Testis (tissue), 2 donors: ENCODE data around the gene PACSIN1.

ENCODE experiments used
- POLR2A ChIP-seq: fragments of 450-650 bp; IDR thresholded peaks from one replicate; pipeline ENCODE4 v1.6.1; 2017; ENCODE audit warnings: antibody characterized with exemption, mild to moderate bottlenecking, moderate library complexity
- TF ChIP-seq, protein P1 (sequence below), 3 experiments: fragments of 450-650 bp in 2 of 3; fragments of 200-600 bp in 1 of 3; sonication (generic) in 1 of 3; IDR thresholded peaks; one replicate each; pipeline ENCODE4 v1.5.1; 2016 to 2019; ENCODE audit warnings: antibody characterized with exemption in 3 of 3, mild to moderate bottlenecking in 2 of 3, moderate library complexity in 1 of 3

DNA sequence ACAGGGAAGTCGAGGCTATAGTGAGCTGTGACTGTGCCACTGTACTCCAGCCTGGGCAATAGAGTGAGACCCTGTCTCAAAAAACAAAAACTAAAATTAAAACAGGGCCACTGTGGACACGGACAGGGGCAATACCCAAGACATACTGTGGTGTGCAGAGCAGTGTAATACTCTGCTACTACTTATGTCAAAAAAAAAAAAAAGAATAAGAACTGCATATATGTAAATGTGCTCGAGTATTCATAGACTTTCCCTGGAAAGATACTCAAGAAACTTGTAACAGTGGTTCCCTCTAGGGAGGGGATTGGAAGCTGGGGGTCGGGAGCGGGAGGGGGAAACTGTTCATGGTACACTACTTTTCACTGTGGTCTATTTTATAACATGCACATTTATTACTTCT is 74.3 kb downstream of the PACSIN1 start:
- TF ChIP-seq, protein P1, sequence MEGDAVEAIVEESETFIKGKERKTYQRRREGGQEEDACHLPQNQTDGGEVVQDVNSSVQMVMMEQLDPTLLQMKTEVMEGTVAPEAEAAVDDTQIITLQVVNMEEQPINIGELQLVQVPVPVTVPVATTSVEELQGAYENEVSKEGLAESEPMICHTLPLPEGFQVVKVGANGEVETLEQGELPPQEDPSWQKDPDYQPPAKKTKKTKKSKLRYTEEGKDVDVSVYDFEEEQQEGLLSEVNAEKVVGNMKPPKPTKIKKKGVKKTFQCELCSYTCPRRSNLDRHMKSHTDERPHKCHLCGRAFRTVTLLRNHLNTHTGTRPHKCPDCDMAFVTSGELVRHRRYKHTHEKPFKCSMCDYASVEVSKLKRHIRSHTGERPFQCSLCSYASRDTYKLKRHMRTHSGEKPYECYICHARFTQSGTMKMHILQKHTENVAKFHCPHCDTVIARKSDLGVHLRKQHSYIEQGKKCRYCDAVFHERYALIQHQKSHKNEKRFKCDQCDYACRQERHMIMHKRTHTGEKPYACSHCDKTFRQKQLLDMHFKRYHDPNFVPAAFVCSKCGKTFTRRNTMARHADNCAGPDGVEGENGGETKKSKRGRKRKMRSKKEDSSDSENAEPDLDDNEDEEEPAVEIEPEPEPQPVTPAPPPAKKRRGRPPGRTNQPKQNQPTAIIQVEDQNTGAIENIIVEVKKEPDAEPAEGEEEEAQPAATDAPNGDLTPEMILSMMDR (IDR thresholded peaks at IDR 0.05): no peak
- no peak for TF ChIP-seq POLR2A
